ENCODE data around the gene RGS3.

Gene RGS3

DNA sequence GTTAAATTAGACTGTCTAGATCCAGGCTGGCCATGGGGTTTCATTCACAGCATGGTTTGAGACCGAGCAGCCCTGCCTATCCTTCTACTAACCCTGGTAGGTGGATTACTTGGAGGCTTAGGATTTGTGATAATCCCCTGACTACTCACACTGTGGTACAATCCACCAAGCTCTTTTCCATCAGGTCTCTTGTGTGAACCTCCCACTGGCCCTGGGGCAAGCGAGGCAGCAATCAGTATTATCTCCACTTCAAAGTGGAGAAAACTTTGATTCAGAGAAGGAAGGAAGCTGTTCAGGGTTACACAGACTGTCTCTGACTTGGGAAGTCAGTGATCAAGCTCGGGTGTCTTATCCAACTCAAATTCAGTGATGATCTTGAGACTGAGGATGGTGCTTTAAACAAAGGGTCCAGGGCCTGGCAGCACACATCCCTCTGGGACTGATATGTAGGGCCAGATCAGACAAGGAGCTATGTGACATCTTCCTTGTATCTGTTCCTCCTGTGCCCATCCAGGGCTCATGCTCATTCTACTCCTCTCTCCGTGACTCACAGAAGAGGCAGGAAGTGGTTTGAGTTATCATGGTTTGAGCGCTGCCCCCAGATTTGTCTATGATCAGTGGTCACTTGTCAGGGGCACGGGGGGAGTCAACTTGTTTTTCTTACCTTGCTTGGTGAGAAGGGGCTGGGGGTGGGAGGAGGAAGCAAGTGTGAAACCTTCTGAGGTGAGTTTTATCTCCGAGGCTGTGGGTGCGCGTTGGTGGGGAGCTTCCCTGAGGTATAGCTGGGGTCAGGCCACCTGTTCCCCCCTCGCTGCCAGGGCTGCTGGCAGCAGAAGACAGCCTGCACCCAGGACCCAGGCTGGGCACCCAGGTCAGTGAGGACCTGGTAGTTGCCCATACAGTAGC lies 48.6 kb downstream of the RGS3 start:
- DNase-seq (ENCODE audit: low read depth in 2 of 2), result peak; percentile 47 to 63

DNA sequence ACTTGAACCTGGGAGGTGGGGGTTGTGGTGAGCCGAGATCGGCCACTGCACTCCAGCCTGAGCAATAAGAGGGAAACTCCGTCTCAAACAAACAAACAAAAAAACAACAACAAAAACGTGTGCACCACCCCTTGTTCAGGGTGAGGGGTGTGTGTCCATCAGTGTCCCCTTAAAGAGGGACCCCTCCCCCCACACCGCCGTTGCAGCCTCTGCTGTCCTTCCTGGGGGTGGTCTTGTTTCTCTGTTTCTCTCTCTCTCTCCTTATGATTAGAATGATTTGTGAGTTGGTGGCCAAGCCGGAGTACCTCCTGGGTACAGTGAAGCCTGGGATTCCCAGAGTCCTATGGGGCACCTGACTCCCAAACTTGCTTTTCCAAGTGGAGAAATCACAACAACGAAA lies 49.6 kb downstream of the RGS3 start:
- no peak for DNase-seq (ENCODE audit: low read depth in 2 of 2)

DNA sequence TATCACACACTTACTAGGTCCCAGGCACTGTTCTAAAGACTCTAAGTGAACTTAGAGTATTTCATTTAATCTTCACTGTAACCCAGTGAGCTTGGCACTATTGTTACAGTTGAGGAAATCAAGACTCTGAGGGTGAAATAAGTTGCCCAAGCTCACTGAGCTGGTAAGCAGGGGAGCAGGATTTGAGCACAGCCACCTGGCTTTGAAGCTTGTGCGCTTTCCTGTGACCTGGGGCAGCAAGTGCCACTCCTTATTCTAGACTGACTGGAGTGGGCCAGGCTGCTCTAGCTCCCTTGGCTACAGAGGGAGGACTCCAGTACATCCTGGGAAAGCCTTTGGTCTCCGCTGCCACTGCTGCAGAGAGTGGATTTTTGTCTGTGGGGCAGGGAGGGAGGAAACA lies 50.0 kb downstream of the RGS3 start:
- no peak for DNase-seq (ENCODE audit: low read depth in 2 of 2)

DNA sequence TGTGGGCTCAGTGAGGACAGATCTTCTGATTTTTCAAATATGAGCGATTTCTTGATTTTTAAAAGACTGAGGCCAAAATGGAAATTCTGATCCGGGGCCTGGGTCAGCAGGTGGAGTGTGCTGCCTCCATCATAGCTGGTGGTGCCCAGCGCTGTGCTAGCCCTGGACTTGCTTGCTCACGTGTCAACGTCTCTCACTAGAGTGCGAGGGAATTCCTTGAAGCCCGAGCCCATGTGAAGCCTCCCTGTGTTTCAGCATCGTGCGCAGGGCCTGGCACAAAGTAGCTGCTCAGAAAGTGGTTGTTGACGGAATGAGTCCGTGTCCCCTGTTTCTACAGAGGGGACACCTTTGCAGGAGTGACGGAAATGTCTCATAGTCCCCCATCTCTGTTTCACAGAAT lies 50.5 kb downstream of the RGS3 start:
- no peak for DNase-seq (ENCODE audit: low read depth in 2 of 2)

DNA sequence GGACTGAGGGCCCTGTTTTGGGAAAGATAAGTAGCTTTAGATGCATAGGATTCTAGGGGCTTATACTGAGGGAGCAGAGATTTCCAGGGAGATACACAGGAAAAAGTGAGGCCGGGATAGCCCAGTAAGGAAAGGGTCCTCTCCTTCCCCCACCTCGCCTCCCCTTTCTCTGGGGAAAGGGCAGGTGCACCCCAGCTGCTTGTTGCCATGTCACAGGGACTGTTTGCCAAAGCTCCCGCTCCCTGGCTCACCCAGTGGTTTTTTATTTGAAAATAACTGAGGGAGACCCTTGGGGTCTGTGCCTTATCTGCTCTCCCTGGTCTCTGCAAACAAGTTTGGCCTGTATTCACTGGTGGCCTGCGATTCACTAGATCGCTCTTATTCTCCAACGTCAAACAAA lies 51.2 kb downstream of the RGS3 start:
- no peak for DNase-seq (ENCODE audit: low read depth in 2 of 2)

DNA sequence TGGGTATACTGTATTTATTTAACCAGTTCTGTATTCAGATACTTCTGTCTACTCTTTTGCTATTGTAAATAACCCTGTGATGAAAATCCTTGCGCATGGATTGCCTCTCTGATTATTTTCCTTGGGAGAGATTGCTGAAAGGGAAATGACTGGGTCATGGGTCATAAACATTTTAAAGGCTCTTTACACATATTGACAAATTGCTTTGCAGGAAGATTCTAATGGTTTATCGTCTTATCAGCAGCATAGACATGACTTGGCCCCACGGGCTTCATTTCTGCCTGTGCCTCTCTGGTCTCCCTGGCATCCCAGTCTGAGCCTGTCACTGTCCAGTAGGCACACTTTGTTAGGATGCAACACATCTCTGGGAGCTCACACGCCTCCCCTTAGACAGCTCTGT lies 52.3 kb downstream of the RGS3 start:
- no peak for DNase-seq (ENCODE audit: low read depth in 2 of 2)

DNA sequence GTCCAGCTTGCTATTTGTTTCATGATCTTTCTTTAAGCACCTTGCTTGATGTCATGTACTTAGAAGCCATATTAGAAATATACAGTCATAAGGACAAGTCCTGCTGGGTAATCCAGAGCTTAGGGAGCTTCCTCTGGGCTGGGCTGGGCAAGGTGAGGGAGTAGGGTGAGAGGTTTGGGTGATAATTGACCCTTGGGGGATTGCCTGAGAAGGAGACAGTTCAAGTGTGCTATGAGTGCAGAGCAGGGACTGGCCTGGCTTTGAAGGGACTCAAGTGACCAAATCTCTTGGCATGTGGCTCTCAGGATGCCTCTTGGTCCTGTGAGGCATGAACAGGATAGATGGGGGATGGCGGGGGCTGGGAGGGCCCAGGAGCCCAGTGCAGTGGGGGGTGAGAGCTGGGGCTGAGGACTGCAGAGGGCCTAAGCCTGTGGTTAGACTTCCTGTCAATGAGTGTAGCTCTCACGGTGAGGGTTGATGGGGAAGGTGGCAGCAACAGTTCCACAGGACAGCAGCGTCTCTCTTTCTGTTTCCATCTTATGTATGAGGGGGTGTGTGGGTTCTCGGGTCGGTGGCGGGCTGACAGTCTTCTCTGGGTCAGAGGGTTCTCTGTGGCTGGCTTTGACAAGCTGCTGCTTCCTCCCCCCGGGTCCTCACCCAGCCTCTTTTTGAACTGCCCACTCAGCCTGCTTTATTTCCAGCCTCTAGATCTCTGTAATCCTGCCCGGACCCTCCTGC lies 53.5 kb downstream of the RGS3 start:
- DNase-seq (ENCODE audit: low read depth in 2 of 2), result peak; percentile 49 to 75

DNA sequence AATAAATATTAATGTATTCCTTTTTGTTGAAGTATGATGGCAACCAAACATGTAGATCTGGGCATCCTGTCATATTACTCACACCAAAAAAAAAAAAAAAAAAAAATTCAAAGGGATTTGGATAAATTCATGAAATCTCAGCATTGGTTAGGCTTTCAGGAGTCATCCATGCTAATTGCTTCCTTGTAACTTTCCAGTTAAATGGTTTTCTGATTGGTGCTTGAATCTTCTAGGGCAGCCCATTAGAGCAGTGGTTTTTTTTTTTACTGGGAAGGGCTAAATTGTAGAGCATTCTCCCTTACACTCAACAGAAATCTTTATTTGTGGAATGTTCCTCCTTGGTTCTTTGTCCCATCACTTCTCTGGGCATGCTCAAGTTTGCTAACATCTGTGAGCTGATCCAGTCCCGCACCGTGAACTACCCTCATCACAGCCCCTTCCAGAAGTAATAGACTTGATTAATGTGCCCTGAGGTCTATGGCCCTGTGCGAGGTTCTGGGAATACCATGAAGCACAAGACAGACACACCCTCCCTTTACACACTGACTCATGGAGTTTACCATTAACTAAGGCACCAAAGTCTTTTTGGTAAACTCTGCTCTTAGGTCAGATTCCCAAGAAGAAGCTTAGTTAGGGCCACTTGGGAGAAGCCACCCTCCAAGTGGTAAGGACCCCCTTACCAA lies 56.0 kb downstream of the RGS3 start:
- no peak for DNase-seq (ENCODE audit: low read depth in 2 of 2)

DNA sequence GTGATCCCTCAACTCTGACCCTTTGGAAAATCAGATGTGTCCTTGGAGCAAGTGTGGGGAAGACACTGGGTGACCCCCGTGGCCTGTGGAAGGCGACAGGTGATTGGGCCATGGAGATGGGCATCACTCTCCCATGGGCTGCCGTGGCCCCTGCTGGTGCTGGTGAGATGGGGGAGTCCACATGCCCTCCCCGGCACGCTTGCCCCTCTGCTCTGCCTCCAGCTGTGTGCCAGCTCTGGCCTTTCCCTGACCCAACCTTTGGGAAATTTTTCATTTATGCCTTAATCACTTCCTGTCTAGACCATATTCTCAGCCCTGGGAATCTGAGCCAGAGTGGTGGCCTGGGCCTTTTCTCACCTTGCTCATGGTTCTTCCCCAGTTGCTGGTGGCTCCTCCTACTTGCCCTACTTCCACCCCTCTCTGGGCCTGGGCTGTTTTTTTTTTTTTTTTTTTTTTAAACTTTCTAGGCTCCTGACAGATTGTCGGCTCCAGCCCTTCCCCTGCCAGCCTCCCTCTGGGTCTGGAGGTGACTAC lies 56.6 kb downstream of the RGS3 start:
- DNase-seq (ENCODE audit: low read depth in 2 of 2), result peak in 1 of 2 experiments; percentile 40

DNA sequence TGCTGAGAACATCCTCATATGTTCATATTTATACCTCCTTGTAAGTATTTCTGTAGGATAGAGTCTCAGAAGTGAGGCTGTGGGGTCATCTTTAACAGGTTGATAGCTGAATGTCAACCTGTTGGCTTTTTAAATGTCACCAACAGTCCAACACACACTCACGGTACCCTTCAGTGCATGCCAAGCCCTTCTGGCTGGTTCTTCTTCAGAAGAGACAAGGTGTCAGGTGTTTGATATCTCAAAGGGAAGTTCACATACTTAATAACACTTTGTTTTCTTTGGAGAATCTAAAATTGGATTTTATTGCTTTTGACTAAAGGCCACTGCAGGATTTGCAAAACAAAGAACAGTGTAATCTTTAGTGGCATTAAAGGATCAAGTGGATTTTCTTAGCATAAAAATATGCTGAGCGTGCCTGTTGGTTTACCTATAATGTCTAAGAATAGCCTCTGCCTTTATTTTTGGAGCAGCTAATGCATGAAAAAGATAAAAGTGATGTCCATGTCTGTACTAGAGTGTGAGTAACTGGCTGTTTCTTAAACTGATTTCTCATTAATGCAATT lies 58.2 kb downstream of the RGS3 start:
- DNase-seq (ENCODE audit: low read depth in 2 of 2), result no peak

DNA sequence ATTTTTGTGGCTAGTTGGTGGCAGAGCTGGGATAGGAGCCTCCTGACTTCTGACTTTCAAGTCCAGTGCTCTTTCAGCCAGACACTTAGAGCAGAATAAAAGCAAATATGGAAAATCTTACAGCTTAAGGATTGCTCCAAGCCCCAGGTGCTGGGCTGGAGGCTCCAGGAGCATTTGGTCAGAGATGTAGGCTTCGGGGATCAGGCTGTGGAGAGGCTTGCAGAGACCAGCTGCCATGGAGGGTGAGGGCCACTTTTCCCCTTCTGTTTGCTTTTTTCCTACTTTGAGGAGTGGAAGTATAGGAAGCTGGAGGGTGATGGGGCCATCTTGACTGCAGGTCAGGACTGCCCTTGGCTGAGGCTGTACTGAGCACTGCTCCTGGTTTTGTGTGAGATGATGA lies 58.9 kb downstream of the RGS3 start:
- no peak for DNase-seq (ENCODE audit: low read depth in 2 of 2)

DNA sequence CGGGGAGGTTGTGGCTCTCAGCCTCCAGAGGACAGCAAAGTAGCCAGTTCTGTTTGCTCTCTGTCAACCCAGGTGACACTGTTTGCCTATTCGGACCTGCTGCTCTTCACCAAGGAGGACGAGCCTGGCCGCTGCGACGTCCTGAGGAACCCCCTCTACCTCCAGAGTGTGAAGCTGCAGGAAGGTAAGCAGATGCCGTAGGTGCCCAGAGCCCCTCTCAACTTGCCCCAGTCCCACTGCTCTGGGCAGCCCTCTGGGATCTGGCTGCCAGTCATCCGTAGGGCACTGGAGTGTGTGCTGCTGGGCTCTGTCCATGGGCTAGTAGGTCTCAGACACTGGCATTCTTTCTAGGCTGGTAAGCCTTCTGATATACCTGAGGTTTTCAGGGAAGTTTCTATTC lies 59.3 kb downstream of the RGS3 start:
- DNase-seq (ENCODE audit: low read depth in 2 of 2), result no peak

DNA sequence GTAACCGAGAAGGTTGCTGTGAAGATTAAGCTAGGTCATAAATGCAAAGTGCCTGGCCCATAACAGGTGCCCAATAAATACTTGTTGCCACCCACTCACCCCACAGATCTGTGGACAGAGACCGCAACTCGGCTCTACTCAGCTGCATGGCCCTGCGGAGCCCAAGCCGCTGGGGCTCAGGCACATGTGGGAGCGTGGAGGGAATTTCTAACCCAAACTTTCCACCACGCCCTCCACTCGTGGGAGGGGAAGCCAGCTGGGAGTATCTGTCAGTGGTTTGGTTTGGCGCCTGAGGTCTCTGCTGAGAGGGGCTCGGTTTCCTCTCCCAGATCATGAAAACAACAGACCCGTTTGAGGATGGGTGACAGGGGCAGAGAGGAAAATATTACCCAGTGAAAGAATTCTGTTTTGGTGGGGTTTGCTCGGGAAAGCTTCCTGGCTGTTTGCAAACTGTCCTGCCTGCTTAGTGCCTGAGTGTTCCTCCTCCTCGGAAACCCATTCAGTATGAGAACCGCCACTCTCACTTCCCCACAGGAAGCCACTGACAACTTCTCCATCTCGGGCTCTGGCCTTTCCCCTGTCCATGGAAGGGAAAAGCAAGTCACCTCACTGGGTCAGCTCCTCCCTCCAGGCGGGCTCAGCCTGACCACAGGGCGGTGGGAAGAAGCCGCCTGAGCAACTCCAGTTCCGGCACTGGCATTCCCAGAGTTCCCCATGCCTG lies 60.1 kb downstream of the RGS3 start:
- peak; percentile 61 to 86 for DNase-seq (ENCODE audit: low read depth in 2 of 2)

DNA sequence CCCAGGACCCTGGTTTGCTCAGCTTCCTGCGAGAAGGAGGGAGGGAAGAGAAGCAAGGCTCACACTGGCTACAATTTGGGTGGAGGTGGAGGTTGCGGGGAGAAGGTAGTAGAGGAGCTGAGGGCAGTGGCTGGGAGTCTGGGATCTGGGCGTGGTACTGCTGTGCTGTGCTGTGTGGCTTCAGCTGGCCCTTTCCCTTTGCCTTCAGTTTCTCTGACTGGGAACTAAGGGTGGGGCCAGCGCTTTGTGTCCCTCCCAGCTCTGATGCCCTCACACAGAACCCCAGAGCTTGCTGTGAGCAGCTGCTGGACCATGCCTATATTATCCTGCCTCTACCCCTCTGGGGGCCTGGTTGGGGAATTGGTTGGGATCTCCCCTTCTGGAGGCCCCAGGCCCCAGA lies 60.9 kb downstream of the RGS3 start:
- DNase-seq (ENCODE audit: low read depth in 2 of 2), result no peak

DNA sequence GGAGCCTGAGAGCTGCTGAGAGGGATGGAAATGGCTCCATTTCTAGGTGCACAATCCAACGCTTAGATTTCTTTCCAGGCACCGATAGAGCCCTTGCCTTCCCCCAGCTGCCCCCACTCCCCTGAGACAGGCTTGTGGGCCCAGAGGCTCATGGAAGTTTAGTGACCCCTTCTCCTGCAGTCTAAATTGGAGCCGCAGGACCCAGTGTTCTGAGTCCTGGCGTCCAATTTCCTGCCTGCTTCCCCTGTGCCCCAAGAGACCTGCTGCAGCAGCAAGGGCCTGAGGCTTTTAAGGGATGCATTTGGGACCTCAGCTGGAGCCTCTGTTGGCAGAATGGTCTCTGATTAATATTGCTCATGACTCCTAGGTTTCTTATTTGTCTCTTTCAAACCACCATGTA lies 61.7 kb downstream of the RGS3 start:
- DNase-seq (ENCODE audit: low read depth in 2 of 2), result no peak

DNA sequence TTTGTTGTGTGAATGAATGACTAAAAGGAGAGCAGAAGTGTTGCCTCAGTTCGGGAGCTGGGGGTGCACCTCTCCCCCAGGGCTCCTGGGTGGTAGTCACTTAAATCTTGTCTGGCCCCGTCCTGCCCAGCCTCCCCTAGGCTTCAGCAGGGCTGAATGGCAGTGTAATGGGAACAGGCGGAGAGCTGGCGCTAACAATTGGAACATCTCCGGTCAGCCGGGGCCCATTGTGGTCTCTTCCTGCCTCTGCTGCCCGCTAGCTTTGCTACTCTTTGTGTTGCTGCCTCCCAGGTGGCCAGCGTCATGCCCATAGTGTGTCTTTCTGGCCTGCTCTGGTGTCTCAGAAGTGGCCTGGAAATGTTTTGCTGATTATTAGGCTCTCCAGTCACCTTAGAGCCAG lies 62.3 kb downstream of the RGS3 start:
- DNase-seq (ENCODE audit: low read depth in 2 of 2), result no peak

DNA sequence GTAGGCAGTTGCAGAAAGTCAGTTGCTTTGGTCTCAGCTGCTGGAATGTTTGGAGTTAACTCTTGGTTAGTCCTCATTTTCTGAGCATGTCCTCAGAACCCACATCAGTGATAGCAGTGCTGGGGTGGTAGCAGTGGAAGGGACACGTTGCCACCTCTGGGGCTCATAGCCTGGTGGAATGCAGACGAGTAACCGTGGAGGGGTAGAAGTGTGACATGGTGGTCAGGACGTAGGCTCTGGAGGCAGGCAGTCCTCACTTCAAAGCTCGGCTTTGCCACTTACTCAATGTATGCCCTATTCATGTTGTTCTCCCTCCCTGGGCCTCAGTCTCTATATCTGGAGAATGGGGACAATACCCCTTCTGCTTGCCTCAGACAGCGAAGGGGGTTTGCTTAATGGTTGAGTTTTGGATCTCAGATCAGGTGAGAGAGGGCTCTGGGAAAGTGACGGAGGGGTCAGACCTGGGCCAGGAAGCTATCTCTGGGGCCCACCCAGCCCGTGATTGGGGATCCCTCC lies 62.8 kb downstream of the RGS3 start:
- DNase-seq (ENCODE audit: low read depth in 2 of 2), result no peak

DNA sequence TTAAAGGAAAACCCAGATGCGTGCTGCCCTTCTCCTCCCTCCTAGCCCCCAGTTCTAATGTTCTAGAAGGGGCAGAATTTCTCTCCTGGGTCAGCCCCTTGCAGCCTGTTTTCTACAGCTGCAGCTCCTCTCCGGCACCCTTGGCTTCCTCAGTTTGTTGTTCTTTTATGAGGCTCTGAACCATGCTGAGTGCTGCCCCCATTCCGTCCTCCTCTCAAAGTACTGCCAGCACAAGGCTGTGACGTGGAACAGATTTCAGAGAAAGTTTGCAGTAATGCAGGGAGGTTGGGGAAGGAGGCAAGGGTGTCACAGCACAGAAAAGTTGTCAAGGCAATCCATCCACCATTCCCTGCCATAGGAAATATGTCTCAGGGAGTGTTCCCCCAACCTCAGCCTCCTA lies 63.3 kb downstream of the RGS3 start:
- DNase-seq (ENCODE audit: low read depth in 2 of 2), result no peak

DNA sequence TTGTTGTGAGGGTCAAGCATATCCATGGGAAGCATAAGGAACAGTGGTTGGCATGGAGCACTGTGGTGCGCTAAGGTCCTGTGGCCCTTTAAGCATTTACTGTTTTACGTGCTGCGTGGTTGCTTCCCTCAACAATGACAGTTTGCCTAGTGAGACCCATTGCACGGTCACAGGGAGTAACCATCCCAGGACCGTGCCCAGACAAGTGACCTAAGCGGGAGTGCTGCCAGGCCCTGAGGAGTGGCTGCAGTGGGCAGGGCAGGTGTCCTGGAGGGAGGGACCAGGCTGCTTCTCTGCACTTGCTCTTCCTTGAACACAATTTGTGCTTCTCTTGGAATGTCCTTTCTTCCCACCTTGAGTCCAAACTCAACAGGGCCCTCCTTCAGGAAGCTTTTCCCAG lies 64.6 kb downstream of the RGS3 start:
- no peak for DNase-seq (ENCODE audit: low read depth in 2 of 2)

DNA sequence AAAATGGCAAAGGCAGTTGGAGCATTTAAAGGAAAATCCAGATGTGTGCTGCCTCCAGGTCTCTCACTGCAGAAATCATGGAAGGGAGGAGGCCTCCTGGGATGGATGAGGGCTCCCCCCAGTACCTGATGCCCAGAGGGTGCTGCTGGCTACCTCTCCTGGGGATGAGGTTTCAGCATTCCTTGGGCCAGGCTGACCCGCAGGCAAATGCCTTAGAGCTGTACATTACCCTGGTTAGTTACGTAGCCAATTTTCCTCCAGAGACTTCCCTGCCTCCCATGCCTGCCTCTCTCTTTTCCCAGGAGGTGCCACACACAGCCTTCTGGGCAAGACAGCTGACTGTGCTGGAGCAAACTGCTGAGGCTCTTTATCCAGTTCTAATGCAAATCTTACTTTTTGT lies 65.3 kb downstream of the RGS3 start:
- DNase-seq (ENCODE audit: low read depth in 2 of 2), result no peak

DNA sequence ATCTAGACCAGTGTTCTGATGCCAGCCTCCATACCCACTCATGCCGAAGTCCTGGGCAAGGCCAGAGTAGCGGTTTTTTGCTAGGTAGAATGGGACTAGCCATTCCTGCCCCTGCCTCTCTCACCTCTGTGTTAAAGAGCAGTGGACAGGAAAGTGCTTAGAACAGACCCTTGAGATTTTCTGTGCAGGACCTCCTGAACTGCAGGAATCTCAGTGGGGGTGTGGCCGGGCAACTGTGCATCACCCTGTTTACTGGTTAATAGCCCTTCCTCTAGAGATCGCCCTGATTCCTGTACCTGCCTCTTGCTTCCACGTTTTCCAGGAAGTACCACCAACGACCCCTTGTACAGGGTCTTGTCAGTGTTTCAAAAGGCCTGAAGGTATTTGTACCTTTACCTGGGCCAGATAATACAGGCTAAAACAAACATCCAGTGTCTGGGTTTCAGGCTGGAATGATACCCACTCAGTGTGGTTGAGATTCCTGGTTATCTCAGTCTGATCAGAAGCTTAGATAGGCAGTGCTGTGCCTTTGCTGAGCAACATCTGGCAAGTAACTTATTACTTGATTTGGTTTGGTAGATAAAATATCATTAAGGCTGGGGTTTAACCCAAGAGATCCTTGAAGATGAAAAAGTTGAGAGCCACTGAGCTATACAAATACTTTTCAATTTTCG lies 65.9 kb downstream of the RGS3 start:
- DNase-seq (ENCODE audit: low read depth in 2 of 2), result no peak

Measured in stimulated activated CD4-positive, alpha-beta T cell treated with anti-CD3 and anti-CD28 coated beads, Interleukin-12 subunit alpha, Interleukin-12 subunit beta, amount 100 ng/mL, for 24 hours (primary cell).